ENCODE data around the gene FLT1.

The FLT1 gene

DNA sequence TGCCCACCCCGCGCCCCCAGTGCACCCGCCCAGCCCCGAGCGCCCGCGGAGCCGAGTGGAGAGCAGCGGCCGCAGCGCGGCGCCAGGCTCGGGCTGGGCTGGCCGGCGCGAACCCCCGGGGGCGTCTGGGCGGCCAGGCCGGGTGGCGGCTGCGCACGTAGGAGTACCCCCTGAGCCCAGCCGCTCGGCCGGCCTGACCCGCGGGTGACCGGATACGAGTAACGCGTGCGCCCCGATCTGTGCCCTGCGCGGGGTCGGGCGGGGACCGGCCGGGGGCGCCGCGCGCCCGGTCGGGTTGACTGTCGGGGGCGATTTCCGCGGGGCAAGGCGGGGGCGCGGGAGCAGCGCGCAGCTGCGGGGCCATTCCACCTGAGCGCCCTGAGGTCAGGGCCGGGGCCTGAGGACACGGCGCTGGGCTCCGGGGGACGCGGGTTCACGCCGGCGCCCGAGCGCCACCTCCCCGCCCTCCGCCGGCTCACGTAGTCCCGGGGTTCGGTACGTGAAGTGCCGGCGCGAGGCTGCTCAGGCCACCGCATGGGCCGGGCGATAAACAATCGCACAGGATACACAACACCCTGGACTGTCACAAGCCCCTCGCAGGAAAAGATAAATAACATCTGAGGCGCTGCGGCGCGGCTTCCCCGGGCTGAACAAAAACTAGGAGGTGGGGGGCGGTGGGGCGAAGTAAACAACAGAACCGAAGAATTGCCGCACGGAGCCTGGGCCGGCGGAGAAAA lies 37.6 kb upstream of the FLT1 start:
- DNase-seq (ENCODE audit: low spot score in 2 of 2): no peak

DNA sequence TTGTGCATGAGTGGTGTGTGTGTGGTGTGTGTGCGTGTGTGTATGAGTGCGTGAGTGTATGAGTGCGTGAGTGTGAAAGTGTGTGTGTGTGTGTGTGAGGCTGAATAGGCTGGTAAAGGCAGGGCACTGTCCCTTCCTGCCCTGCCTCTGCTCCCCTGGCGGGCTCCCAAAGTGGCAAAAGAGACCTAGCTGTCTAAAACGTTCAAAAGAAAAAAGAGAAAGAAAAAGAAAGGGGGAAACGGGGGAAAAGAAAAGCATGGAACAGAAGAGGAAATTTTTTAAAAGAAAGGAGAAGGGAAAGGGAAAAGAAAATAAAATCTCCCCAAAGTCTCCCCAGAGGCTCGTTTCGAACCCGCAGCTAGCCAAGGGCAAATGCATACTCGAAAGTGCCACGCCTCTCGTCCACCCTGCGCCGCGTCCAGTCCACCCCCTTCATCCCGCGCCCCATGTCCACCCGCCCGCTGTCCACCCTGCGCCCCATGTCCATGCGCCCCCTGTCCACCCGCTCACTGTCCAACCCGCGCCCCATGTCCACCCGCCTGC lies 37.0 kb upstream of the FLT1 start:
- ATAC-seq (no peak), DNase-seq (ENCODE audit: low spot score in 2 of 2) (no peak)
- Mint-ChIP-seq H3K4me3 (no peak overlapping the region), H3K4me1 (peaks cover 7% of the 10 kb centered on the region), H3K9me3 (no peaks in the 10 kb centered on the region), H3K27ac (no peak overlapping the region), H3K36me3 (no peaks in the 10 kb centered on the region)

More for the DNA sequence above, 37.6 kb upstream of the FLT1 start:
- H3K36me3 Mint-ChIP-seq: no peaks in the 10 kb centered on the region
- no peak overlapping the region for H3K4me3 Mint-ChIP-seq
- no peak for ATAC-seq
- peaks cover 7% of the 10 kb centered on the region for H3K4me1 Mint-ChIP-seq
- no peaks in the 10 kb centered on the region for H3K9me3 Mint-ChIP-seq
- H3K27ac Mint-ChIP-seq: no peak overlapping the region

DNA sequence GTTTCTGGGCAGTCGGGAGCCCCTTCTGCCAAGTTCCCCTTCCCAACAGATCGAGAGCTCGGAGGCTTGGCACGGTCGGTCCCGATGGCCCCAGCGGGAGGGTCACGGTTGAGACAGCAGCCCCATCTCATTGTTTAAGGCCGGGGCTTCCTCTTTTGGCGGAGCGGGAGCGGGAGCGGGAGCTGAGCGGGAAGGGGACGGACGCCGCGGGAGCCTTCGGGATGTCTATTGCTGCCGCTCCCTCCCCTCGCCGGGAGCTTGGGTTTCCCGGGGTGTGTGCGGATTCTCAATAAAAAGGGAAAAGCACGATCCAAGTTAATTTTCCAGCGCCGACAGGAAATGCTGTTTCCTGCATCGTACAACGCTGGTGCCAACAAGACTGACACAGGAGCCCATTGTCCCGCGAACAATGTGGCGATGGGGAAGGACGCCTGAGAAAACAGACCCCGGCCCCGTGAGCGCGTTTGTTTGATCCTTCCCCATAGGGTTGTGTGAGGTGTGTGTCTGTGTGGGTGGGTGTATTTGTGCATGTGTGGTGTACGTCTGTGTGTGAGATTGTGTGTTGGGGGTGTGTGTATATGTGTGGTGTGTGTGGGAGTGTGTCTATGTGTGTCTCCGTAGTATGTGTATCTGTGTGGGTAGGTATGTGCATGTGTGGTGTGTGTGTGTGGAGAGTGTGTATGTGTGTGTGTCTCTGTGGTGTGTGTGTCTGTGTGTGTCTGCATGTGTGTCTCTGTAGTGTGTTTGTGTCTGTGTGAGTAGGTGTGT lies 36.3 kb upstream of the FLT1 start:
- Mint-ChIP-seq H3K4me1 (peaks cover 7% of the 10 kb centered on the region), H3K4me3 (no peak overlapping the region), H3K27ac (no peak overlapping the region), H3K9me3 (no peaks in the 10 kb centered on the region), H3K36me3 (no peaks in the 10 kb centered on the region)
- DNase-seq (ENCODE audit: low spot score in 2 of 2): no peak
- no peak for ATAC-seq

DNA sequence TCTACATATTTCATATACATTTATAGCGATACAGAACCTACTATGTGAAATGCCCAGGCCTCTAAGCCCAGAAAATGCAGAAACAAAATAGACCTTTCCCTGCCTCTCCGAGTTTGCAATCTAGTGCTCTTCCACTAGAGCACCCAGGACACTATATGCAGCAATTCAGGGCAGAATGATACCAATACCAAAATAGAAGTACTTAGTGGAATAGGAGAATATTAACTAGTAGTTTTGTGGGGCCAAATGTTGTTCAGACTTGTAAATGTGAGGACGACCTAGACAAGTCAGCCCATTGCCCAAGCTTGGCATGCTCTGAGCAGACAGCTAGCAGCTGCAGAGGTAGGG lies 35.8 kb upstream of the FLT1 start:
- DNase-seq (ENCODE audit: low spot score in 2 of 2) (no peak), ATAC-seq (no peak)
- peaks cover 7% of the 10 kb centered on the region for H3K4me1 Mint-ChIP-seq

DNA sequence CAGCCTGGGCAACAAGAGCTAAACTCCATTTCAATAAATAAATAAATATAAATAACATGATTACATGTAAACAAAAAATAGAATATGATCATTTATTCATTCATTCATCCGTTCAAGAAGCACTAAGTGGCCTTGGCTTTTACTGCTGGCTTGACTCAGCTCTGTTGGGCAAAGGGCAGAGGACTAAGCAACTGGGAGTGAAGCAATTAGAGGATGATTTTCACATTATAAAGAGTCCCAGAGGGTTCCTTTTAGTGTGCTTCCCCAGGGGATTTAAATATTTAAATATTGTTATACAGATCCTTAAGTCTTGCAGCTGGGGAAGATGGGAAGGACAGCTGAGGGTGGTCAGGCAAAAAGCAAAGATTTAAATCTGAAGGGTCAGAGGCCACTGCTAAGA lies 34.9 kb upstream of the FLT1 start:
- Mint-ChIP-seq H3K36me3 (no peaks in the 10 kb centered on the region), H3K4me3 (no peak overlapping the region), H3K4me1 (peaks cover 7% of the 10 kb centered on the region), H3K9me3 (no peaks in the 10 kb centered on the region), H3K27ac (no peak overlapping the region)
- no peak for DNase-seq (ENCODE audit: low spot score in 2 of 2)
- ATAC-seq: no peak

More for the DNA sequence above, 35.8 kb upstream of the FLT1 start:
- no peak overlapping the region for H3K4me3 Mint-ChIP-seq
- H3K36me3 Mint-ChIP-seq: no peaks in the 10 kb centered on the region
- no peak overlapping the region for H3K27ac Mint-ChIP-seq
- H3K9me3 Mint-ChIP-seq: no peaks in the 10 kb centered on the region

DNA sequence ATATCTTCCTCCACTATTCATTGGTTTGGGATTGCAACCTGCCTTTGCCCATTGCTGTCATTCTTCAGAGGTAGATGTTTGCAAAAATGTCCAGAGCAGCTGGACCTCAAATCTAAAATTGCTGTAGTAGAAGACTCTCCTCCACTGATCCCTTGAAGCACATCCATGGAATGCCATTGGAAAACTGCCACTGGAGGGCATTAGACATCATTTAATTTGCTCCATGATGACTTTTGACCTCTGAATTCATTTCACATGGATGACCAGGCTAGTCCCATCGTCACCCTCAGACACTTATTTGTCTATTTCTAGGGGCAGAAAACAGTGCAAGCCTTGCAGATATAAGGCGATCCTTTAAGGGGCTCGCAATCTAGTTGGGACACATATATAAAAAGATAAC lies 33.9 kb upstream of the FLT1 start:
- no peak overlapping the region for H3K4me3 Mint-ChIP-seq
- no peaks in the 10 kb centered on the region for H3K36me3 Mint-ChIP-seq
- H3K9me3 Mint-ChIP-seq: no peaks in the 10 kb centered on the region

DNA sequence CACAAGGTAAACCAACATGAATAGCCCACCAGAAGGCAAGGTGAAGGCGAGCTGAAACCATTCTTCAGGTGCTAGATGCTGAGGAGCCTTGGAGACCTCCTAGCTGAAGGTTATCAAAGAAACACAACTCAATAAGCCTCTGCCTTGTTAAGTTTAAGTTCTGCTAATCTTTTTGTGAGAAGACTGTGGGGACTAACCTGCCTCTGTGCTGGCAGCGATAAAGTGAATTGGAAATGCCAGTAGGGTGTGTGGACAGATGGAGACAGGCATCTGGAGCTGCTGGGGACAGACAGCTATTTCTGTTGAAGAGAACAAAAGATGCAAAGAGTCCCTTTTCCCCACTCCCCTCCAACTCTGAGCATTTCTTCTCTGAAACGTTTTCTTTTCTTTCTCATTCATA lies 33.5 kb upstream of the FLT1 start:
- Mint-ChIP-seq H3K36me3 (no peaks in the 10 kb centered on the region), H3K27ac (no peak overlapping the region), H3K4me1 (no peaks in the 10 kb centered on the region), H3K4me3 (no peak overlapping the region), H3K9me3 (no peaks in the 10 kb centered on the region)
- no peak for DNase-seq (ENCODE audit: low spot score in 2 of 2)
- no peak for ATAC-seq

More for the DNA sequence above, 33.9 kb upstream of the FLT1 start:
- H3K4me1 Mint-ChIP-seq: peaks cover 2% of the 10 kb centered on the region
- DNase-seq (ENCODE audit: low spot score in 2 of 2): no peak
- no peak for ATAC-seq
- H3K27ac Mint-ChIP-seq: no peak overlapping the region

DNA sequence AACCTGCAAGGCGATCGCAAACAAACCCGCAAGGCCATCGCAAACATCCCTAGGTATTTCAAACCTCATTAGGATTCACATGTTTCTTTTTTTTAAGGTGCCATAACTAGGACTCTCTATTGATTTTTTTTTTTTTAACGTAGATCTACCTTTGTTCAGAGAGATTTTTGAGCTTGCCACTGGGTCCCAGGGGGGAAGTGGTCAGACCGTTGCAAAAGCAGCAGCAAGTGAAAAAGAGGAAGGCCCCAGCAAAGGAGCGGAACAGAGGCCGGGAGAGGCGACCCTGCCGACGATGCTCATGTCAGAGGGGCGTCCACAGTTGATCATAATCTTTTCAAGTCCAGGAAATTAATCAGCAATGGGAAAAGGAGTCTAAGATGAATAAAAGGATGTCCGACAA lies 32.7 kb upstream of the FLT1 start:
- H3K4me1 Mint-ChIP-seq: no peaks in the 10 kb centered on the region
- no peaks in the 10 kb centered on the region for H3K36me3 Mint-ChIP-seq
- no peak for ATAC-seq
- no peak for DNase-seq (ENCODE audit: low spot score in 2 of 2)
- H3K9me3 Mint-ChIP-seq: no peaks in the 10 kb centered on the region
- H3K27ac Mint-ChIP-seq: no peak overlapping the region
- no peak overlapping the region for H3K4me3 Mint-ChIP-seq

DNA sequence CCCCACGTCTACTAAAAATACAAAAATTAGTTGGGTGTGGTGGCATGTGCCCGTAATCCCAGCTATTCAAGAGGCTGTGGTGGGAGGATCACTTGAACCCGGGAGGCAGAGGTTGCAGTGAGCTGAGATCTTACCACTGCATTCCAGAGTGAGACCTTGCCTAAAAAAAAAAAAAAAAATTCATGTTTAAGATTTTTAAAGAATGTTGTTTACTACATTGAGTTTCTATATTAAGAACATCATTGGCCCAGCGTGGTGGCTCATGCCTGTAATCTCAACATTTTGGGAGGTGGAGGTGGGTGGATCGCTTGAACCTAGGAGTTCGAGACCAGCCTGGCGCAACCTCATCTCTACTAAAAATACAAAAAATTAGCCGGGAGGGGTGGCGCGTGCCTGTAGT lies 31.9 kb upstream of the FLT1 start:
- peak in 1 of 2 donors; percentile 18 for DNase-seq (ENCODE audit: low spot score in 2 of 2)
- Mint-ChIP-seq H3K4me3 (no peak overlapping the region), H3K27ac (no peak overlapping the region), H3K4me1 (no peaks in the 10 kb centered on the region), H3K36me3 (no peaks in the 10 kb centered on the region), H3K9me3 (no peaks in the 10 kb centered on the region)
- ATAC-seq: no peak

DNA sequence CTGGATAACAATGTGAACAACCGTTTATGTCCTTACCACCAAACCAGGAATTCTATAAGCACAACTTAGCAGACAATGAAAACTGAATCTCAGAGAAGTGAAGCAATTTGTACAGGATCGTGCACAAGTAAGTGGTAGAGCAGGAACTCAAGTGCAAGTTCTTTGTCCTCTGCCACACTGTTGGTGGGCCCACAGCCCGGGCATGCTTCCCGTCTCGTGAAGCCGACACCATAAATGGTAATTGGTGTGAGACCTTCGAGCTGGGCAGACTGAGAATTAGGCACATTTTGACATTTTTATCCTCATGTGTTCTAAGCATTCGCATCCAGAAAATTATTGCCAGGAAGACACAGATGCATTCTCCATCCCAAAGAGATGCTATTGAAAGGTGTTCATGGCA lies 27.9 kb upstream of the FLT1 start:
- ATAC-seq (no peak), DNase-seq (ENCODE audit: low spot score in 2 of 2) (no peak)
- H3K9me3 Mint-ChIP-seq: no peaks in the 10 kb centered on the region
- no peaks in the 10 kb centered on the region for H3K4me1 Mint-ChIP-seq
- H3K4me3 Mint-ChIP-seq: no peak overlapping the region
- H3K36me3 Mint-ChIP-seq: no peaks in the 10 kb centered on the region
- no peak overlapping the region for H3K27ac Mint-ChIP-seq

DNA sequence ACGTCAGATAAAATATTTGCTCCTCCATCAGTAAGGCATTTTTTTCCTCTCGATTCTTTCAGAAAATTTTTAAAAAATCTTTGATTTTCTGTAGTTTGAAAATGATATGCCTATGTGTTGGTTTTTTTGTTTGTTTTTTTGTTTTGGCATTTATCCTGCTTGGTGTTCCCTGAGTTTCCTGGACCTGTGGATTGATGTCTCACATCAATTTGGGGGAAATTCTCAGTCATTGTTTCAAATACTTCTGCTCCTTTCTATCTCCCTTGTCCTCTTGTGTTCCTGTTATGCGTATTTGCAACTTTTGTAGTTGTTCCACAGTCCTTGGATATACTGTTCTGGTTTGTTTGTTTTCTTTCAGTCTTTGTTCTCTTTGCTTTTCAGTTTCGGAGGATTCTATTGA lies 18.8 kb upstream of the FLT1 start:
- H3K4me1 Mint-ChIP-seq: no peaks in the 10 kb centered on the region
- H3K36me3 Mint-ChIP-seq: no peaks in the 10 kb centered on the region
- H3K4me3 Mint-ChIP-seq: no peak overlapping the region
- ATAC-seq: no peak
- peaks cover 2% of the 10 kb centered on the region for H3K9me3 Mint-ChIP-seq
- H3K27ac Mint-ChIP-seq: no peak overlapping the region
- no peak for DNase-seq (ENCODE audit: low spot score in 2 of 2)

DNA sequence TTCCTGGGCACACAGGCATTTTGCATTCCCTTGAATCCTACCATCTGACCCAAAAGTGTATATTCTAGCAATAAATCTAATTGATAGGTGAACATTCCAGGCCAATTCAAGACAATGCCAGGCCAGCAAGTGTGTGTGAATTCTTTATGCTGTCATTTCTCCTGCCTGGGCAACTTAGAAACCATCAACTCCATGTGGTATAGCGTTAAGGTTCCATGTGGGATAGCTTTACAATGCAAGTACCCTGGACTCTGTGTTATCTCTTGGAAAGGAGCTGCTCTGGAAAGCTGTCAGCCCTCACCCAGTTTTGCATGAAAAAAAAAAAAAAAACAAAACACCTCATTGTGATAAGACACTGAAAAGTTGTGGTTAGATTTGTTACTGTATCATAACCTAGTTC lies 15.6 kb upstream of the FLT1 start:
- DNase-seq (ENCODE audit: low spot score in 2 of 2) (peak in 1 of 2 donors; percentile 2), ATAC-seq (no peak)
- Mint-ChIP-seq H3K27ac (no peak overlapping the region), H3K4me3 (no peak overlapping the region), H3K9me3 (peaks cover 2% of the 10 kb centered on the region), H3K4me1 (no peaks in the 10 kb centered on the region), H3K36me3 (no peaks in the 10 kb centered on the region)

DNA sequence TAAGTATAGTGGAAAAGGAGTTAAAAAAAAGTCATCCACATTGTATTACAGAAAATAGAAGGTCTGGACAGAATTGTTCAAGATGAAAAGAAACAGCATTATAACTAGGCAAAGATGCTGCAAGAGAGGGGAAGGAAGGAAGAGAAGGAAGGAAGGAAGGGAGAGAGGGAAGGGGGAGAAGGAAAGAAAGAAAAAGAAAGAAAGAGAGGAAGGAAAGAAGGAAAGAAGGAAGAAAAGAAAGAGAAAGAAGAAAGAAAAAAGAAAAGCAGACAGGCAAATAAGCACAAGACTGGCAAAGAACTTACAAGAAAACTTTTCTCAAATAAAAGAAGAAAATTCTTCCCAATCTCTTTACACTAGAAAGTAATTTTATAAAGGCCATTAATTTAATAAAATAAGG lies 15.1 kb upstream of the FLT1 start:
- Mint-ChIP-seq H3K36me3 (no peaks in the 10 kb centered on the region), H3K4me3 (no peak overlapping the region), H3K4me1 (no peaks in the 10 kb centered on the region), H3K27ac (no peak overlapping the region), H3K9me3 (peaks cover 2% of the 10 kb centered on the region)
- no peak for DNase-seq (ENCODE audit: low spot score in 2 of 2)
- no peak for ATAC-seq

DNA sequence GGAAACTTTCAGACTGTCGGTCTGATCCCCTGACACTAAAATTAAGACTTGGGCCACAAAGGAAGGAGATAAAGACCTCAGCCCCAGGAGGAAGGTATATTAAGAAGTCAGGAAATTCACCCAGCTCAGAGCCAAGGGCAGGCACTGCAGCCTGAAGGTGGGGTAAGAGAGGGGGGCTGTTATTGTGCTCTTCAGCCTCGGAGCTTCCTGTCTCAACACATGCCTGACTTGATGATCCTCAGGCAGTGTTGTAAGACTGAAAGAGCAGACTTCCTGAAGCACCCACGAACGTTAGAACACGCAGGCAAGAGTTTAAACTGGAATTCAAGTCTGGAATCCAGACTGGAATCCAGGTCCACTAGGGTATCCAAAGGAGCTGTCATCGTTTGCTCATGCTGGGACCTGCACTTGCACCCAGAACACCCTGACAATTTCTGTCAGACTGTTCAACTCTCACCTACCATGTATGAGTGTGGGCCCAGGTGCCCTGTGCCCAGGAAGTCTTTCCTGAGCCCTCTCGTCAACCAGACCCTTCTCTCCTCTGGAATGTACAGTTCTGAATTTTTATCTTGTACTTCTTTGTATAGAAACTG lies 10.7 kb upstream of the FLT1 start:
- ATAC-seq: peak; percentile 37
- peak in 1 of 2 donors; percentile 8 for DNase-seq (ENCODE audit: low spot score in 2 of 2)
- Mint-ChIP-seq H3K9me3 (no peaks in the 10 kb centered on the region), H3K4me3 (no peak overlapping the region), H3K36me3 (no peaks in the 10 kb centered on the region), H3K4me1 (no peaks in the 10 kb centered on the region), H3K27ac (no peak overlapping the region)

DNA sequence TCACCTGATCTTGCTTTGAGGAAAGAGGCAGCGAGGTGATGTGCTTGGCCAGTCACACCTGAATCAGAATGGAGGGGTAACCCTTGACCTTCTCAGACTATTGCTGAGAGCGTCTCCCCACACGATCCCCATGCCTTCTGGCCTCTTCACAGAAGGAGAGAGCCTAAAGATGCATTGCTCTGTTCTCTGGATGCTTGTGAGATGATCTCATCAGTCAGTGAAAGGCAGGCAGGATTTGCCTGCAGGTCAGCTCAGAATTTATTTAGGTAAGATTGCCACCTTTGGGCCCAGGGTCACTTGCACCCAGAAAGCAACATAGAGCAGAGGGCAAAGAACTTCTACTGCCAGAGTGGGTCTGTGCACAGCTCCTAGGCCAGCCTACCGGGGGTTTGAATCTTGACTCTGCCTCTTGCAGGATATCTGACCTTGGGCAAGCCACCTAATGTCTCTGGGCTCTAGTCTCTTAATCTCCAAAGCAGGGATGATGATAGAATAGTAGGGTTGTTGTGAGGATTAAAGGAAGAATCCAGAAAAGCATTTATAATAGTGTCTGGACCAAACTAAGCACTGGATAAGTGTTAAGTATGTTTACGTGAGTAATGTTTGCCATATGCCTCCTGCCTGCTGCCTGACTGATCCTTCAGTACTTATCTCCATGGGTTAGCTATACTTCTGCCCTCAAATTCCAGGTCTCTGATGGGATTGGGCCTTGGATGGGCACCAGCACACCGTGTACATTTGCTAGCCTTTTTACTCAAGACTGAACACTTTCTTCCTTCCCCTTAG lies 8.4 kb upstream of the FLT1 start:
- Mint-ChIP-seq H3K4me3 (no peak overlapping the region), H3K9me3 (no peaks in the 10 kb centered on the region), H3K27ac (no peak overlapping the region), H3K36me3 (no peaks in the 10 kb centered on the region), H3K4me1 (no peaks in the 10 kb centered on the region)
- ATAC-seq (no peak), DNase-seq (ENCODE audit: low spot score in 2 of 2) (no peak)
